HG02973 (cell line): ENCODE results near the gene SMIM44.
"Not testable (repeated sequence)": the region's sequence is repeated elsewhere in the genome, so short reads cannot be mapped to it uniquely, and the experiment has no call there.

Experiments used
- ATAC-seq: cut with Tn5 transposase; IDR thresholded peaks from one replicate; pipeline ENCODE4 v1.9.1; 2021; ENCODE audit warnings: moderate library complexity; ENCODE audit not compliant: unreplicated experiment

SMIM44 gene

GRCh38 chr19:3483226-3483628 lies at the start of gene SMIM44:
TSS of gene SMIM44 (minus strand) at chr19:3483441. CDS start at chr19:3483403, 38 bp downstream.
- ATAC-seq: no peak

- no peak for ATAC-seq
Measured at GRCh38 chr19:3533033-3533432, 49.8 kb upstream of the SMIM44 start.

GRCh38 chr19:3532154-3532786 lies 49.0 kb upstream of the SMIM44 start:
- ATAC-seq: no peak

- no peak for ATAC-seq
Measured at GRCh38 chr19:3531716-3532115, 48.5 kb upstream of the SMIM44 start.

GRCh38 chr19:3530389-3530788 lies 47.1 kb upstream of the SMIM44 start:
- no peak for ATAC-seq

- not testable (repeated sequence) for ATAC-seq
Measured at GRCh38 chr19:3529299-3529698, 46.1 kb upstream of the SMIM44 start.

- ATAC-seq: no peak
Measured at GRCh38 chr19:3528539-3529211, 45.4 kb upstream of the SMIM44 start.

GRCh38 chr19:3528080-3528479 lies 44.8 kb upstream of the SMIM44 start:
- ATAC-seq: no peak

GRCh38 chr19:3527238-3527910 lies 44.1 kb upstream of the SMIM44 start:
- no peak for ATAC-seq

GRCh38 chr19:3526507-3527237 lies 43.4 kb upstream of the SMIM44 start:
- no peak for ATAC-seq

- no peak for ATAC-seq
Measured at GRCh38 chr19:3524904-3525451, 41.7 kb upstream of the SMIM44 start.

- no peak for ATAC-seq
Measured at GRCh38 chr19:3524078-3524842, 41.0 kb upstream of the SMIM44 start.

GRCh38 chr19:3523361-3524077 lies 40.3 kb upstream of the SMIM44 start:
- ATAC-seq: no peak

- no peak for ATAC-seq
Measured at GRCh38 chr19:3522421-3523360, 39.5 kb upstream of the SMIM44 start.

GRCh38 chr19:3521104-3521445 lies 37.8 kb upstream of the SMIM44 start:
- ATAC-seq: no peak

- ATAC-seq: no peak
Measured at GRCh38 chr19:3520166-3521103, 37.2 kb upstream of the SMIM44 start.

- ATAC-seq: no peak
Measured at GRCh38 chr19:3519126-3519525, 35.9 kb upstream of the SMIM44 start.

GRCh38 chr19:3518659-3519058 lies 35.4 kb upstream of the SMIM44 start:
- no peak for ATAC-seq
